ENCODE results near the gene WNK3.

The WNK3 gene

GRCh38 chrX:54237014-54237413 lies 120.8 kb downstream of the WNK3 start:
- DNase-seq = no peak

DNA sequence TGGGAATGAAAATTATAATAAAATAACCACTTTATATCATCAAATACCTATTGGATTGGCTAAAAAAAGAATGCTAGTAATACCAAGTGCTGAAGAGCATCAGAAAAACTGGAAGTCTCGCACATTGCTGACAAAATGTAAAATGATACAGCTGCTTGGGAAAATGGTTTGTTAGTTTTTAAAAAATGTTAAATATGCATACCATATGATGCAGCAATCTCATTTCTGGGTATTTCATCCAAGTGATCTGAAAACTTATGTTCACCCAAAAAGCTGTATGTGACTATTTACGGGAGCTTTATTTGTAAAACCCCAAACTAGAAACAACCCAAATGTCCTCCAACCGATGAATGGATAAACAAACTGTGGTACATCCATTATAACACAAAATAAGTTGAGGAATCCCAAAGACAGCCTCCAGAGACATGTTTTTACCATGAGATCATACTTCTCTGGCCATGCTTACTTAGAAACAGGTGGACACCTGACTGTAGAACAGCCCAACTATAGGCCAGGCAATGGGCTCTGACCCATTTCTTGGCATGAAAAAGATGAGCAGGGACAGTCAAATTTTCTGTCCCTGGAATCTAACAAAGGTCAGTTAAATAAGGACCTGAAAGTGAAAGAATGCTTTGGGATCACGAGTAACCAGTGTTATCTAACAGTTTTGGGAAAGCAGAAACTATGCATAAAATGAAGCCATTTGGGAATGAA lies 127.3 kb downstream of the WNK3 start:
- no peak for DNase-seq

- DNase-seq = no peak
These were observed 134.3 kb downstream of the WNK3 start for GRCh38 chrX:54223581-54223980.

GRCh38 chrX:54213603-54214002 lies 144.2 kb downstream of the WNK3 start:
- DNase-seq = no peak

- no peak for DNase-seq
These were observed 149.3 kb downstream of the WNK3 start for GRCh38 chrX:54208531-54208930.

DNA sequence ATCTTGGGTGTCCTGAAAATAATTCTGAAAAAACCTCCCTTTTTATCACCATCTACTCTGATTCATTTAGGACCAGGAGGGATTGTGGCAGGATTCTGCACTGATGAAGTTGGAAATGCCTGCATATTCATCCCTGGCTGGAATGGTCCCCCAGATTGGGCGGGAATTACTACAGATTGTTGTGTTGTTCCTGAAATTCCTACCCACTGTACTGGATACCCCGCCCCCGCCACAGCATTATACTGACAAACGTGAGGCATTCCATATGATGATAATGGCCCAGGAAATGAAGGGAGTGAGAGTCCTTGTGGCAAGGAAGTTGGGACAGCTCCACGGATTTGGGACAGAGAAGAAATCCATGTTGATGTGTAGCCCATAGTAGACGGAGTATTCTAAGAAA lies 159.6 kb downstream of the WNK3 start:
- DNase-seq = no peak

DNA sequence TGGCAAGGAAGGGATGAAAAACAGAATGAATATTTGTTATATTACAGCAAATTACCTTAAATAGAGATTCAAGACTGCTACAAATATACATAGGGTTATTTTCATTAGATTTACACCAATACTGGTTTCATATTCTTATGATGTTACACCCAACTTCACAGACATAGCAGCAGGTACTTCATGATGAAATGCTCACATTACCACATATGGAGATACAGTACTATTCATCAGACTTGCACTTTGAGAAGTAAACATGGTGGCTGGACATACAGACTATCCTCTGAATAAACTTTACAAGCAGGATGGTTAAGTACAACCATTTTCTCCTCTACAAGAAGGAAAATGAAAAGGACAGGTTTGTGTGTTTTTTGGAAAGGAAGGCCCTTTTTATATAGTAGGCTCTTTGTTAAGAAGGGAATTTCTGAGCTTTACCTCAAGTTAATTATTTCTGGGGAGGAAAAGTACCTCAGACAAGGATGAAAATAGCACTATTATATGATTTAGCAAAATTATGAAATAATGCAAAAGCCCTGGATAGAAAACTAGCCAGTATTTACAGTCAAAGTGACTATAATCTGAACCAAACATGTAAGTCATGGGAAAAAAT lies 162.8 kb downstream of the WNK3 start:
- no peak for DNase-seq

GRCh38 chrX:54193085-54193821 lies 164.6 kb downstream of the WNK3 start:
- no peak for DNase-seq

GRCh38 chrX:54184474-54184873 lies 173.4 kb downstream of the WNK3 start:
- DNase-seq = no peak

- peak; percentile 90 for DNase-seq
These were observed 174.8 kb downstream of the WNK3 start, which contains the start of gene FAM120C for GRCh38 chrX:54182864-54183613. TSS of gene FAM120C (minus strand) at chrX:54183254. CDS start at chrX:54183198, 56 bp downstream.

DNA sequence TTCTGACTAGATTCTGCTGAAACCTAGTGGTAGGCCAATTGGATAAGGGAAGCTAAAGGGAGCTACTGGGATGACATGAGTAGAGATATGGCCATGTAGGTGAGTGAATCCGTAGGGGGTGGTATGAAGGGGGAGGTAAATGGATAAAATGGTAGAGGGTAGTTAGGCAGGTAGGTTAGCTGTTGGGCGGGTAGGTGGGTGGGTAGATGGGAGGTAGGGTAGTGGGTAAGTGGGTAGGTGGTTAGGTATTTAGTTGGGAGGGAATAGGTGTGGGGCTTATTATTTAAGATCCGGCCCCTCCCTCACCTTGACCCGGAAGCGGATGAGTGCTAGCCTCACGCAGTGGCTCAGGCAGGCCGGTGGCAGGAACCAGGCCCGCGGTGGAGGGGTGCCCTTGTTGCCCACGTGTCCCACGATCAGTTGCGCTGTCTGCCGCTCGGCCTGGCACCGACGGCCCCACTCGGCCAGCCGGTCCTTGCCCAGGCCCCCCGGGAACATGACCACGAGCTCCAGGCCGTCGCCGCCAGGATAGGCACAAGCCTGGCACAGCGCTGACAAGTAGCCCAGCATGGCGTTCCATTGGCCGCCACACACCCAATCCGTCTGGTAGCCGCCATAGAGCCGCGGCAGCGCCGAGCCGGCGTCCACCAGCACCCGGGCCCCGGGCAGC lies 175.5 kb downstream of the WNK3 start:
- peak; percentile 79 for DNase-seq

DNA sequence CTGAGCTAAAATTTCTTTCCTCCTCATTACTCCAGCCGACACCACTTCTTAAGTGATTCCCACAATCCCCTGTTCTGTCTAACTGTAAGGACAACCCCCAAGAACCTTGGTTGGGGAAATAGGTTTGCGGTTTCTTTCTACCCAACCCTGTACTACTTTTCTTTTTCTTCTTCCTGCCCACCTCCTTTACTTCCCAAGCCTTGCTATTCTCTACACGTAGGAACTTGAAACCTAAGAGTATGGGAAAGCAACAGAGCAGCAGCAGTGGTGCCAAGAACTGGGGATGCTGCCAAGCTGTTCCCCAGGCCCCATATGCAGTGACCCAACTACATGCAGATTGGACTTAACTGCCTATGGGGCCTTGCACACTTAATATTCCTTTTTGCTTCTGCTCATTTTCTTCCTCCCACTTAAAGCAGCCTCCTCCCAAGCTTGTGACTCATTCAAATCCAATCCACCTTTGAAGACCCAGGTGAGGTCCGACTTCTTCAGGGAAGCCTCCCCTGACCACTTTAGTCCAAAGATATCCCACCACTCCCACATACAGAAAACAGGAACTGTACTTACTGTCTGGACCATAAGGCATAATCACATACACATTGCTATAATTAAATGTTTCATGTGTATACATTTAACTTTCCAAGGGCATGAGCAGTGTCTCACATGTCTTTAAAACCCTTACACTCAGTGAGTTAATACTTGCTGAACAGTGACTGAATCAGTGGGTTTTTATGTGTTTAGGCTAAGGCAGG lies 176.5 kb downstream of the WNK3 start:
- no peak for DNase-seq

DNA sequence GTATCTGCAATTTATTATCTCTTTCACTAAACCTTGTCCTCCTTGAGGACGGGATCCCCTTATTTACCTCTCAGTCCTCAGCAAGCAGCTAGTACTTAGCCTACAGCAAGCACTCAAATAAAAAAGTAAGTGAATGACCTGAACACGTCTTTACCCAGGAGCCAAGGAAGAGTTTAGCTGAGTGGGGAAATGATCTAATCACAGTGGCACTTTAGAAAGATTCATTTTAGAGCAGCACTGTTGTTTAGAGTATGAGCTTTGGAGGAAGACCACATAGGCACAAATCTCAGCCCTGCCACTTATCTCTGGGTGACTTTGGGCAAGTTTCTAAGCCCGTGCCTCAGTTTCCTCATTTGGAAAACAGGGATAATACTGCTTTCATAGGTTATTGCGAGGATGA lies 177.4 kb downstream of the WNK3 start:
- DNase-seq = no peak

DNA sequence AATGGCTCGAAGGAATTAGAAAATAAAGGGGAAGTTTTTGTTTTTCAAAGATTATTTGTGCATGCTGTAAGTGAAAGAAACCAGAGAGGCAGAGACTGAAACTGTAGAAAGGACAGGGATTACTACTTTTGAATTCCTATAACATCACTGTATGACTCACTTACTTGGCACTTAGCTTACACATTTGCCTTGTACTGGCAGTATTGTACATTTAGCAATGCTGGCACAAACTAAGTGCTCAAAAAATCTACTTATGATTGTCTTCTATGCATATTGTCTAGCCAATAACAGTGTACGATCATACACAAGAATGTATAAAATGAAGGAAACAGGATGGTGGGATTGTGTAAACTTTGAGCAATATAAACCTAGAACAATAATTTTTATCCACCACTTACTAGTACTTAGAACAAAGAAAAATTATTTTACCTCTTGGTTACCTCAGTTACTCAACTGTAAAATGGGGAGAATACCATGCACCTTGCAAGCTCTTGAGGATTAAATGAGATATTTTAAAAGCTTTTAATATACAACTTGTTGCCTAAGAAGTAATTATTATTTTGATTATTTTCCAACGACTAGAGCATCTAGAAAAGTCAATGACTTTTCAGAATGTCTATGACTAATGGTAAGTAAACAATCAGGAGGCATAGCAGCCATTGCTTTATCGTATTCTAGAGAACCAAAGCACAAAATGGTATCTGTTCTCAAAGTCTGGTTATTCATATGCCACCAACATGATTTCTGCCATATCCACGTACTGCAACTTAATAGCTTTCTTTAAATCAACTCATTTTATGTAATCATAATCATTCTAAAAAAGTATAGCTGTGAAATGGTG lies 179.5 kb downstream of the WNK3 start:
- peak; percentile 44 for DNase-seq

DNA sequence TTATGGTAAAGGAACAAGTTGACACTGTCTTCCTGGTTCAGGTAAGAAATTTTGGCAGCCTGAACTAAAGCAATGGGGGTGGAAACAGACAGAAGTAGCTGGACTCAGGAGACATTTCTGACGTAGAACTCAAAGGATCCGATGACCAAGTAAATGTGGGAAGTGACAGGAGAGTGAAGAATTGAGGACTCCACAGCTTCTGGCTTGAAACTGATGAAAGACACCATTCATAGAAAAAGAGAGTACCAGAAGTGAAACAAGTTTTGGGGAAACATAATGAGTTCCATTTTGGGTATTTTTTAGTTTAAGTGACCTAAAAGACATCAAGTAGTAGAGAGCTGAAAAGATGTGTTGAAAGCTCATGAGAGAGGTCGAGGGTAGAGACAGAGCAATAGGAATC lies 180.5 kb downstream of the WNK3 start:
- DNase-seq = no peak

- DNase-seq = no peak
These were observed 184.1 kb downstream of the WNK3 start for GRCh38 chrX:54173791-54174190.

DNA sequence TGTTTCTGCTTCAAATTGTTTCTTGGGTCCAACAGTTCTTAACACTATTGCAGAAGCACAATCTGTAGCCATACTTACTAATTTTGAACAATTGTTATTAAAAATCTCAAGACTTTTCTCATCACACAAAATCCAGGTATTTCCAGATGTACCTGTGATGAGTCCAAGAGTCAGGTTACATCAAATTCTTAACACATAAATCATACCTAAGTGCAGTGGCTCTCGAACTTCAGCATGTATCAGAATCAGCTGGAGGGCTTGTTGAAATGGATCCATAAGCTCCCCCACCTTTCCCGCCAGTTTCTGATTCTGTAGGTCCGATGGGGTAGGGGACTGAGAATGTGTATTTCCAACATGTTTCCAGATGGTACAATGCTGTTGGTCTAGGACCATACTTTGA lies 185.4 kb downstream of the WNK3 start:
- no peak for DNase-seq

DNA sequence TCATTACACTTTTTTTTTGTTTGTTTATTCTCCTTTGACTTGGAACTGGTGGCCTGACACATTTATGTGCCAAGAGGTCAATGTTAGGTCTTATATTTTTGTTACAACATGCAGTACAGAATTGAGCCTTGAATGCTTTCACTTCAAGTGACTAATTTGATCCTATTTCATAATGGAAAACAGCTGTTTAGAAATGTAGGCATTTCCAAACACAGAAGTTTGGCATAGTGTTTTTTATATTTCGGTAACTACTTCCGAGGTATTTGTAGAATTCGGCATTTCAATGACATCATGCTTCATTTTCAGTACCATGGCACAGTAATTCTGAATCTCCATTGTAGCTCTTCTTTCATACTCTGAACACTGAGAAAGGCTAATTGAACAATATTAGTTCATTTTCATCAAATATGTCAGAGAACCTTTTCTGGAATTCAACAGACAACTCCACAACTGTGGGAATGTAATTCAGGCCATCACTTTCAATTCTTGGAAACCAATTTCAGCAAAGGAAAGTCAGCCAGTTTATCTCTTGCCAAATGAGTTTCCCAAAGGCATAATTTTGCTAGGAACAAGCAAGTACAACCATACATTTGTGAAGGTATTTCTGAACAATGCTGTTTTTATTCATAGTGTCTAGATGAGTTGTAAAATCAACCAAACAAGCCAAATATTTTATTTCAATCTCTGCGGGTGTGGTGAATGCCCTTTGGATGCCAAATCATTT lies 186.2 kb downstream of the WNK3 start:
- DNase-seq = no peak

DNA sequence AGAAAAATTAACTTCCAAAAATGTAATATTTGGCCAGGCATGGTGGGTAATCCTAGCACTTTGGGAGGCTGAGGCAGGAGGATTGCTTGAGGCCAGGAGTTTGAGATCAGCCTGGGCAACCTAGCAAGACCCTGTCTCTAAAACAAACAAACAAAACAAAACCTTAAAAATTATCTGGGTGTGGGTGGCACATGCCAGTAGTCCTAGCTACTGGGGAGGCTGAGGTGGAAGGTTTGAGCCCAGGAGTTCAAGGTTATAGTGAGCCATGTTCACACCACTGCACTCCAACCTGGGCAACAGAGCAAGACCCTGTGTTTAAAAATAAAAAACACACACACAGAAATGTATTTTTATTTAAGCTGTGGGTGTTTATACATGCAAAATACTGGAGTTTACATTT lies 186.8 kb downstream of the WNK3 start:
- DNase-seq = no peak

- no peak for DNase-seq
These were observed 190.9 kb downstream of the WNK3 start for GRCh38 chrX:54166915-54167314.
